Measurements from ENCODE around the gene CNR1.

DNA sequence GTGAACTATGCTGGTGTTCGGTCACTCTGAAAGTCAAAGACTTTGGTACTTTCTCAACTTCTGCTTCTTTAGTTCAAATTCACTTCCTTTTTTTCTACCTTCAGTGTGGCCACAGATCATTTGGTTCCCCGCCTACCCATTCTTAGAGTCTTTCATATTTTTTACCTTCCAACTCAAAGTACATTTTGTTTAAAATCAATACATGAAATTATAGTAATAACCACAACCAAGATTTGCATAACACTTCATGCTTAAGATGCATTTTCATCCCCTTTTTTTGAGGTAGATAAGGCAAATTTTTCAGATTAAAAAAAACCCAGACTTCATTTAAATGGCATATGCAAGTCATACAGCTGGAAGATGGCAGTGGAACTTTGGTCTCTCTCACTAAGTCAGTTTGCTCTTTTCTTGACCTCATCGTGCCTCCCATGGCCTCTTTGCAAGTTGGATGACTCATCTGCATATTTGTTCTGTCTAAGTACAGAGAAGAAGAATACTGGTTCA lies 11.9 kb upstream of the CNR1 start:
- TF ChIP-seq, protein P1, sequence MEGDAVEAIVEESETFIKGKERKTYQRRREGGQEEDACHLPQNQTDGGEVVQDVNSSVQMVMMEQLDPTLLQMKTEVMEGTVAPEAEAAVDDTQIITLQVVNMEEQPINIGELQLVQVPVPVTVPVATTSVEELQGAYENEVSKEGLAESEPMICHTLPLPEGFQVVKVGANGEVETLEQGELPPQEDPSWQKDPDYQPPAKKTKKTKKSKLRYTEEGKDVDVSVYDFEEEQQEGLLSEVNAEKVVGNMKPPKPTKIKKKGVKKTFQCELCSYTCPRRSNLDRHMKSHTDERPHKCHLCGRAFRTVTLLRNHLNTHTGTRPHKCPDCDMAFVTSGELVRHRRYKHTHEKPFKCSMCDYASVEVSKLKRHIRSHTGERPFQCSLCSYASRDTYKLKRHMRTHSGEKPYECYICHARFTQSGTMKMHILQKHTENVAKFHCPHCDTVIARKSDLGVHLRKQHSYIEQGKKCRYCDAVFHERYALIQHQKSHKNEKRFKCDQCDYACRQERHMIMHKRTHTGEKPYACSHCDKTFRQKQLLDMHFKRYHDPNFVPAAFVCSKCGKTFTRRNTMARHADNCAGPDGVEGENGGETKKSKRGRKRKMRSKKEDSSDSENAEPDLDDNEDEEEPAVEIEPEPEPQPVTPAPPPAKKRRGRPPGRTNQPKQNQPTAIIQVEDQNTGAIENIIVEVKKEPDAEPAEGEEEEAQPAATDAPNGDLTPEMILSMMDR (IDR thresholded peaks at IDR 0.05), result no peak
- TF ChIP-seq POLR2A (IDR thresholded peaks at IDR 0.05), result no peak

Data from testis (tissue), 2 donors.